IMR-90 (cell line): ENCODE results near the gene COL23A1. TPM values are rescaled to one million over a fixed set of nuclear protein-coding genes. Genes with fewer than 3 reads are reported as not detected.

ENCODE experiments used
- ATAC-seq: fragments of 200-7000 bp; cut with Tn5 transposase; 2 replicates; pipeline ENCODE4 v1.9.1; 2020; ENCODE audit warnings: low read depth, mild to moderate bottlenecking, moderate library complexity
- BruUV-seq: library from RNA; stranded (reverse); fragments of 400-500 nt; replicated peaks from 2 replicates; lab custom pipeline; 2021; lab: Mats Ljungman, UMichigan
- CTCF ChIA-PET: fragments of 300-600 bp; formaldehyde crosslinking; extraction: SDS; loops from one replicate; lab custom pipeline; 2021; ENCODE audit warnings: antibody characterized with exemption; lab: Yijun Ruan, JAX
- POLR2A ChIA-PET: fragments of 300-600 bp; sonication (Branson Sonifier 250); formaldehyde crosslinking; loops from one replicate; lab custom pipeline; 2022; ENCODE audit warnings: antibody characterized with exemption; ENCODE audit not compliant: unreplicated experiment; lab: Charles Lee
- DNase-seq: peaks from one replicate; pipeline ENCODE4 v3.0.0; 2013
- H2AFZ ChIP-seq: replicated peaks from 2 replicates; pipeline ENCODE3; 2013; ENCODE audit warnings: low read length, mild to moderate bottlenecking; ENCODE audit not compliant: poor library complexity
- H2AK5ac ChIP-seq: 2 replicates; pipeline ENCODE4 v1.6.1; 2013; ENCODE audit warnings: low read depth, low read length, inconsistent platforms
- H2AK9ac ChIP-seq: replicated peaks from 2 replicates; pipeline ENCODE3; 2013; ENCODE audit warnings: mild to moderate bottlenecking, low read depth, low read length, moderate library complexity; ENCODE audit not compliant: poor library complexity
- H2BK120ac ChIP-seq: 2 replicates; pipeline ENCODE4 v1.6.1; 2013; ENCODE audit warnings: low read depth, low read length, inconsistent platforms
- H2BK15ac ChIP-seq: 3 replicates; pipeline ENCODE4 v1.6.1; 2013; ENCODE audit warnings: low read depth, low read length, inconsistent platforms
- H2BK20ac ChIP-seq: 2 replicates; pipeline ENCODE4 v1.6.1; 2013; ENCODE audit warnings: low read depth, mild to moderate bottlenecking, inconsistent platforms, low read length, moderate library complexity
- H2BK5ac ChIP-seq: 2 replicates; pipeline ENCODE4 v1.6.1; 2013; ENCODE audit warnings: mild to moderate bottlenecking, low read depth, low read length, inconsistent platforms; ENCODE audit not compliant: poor library complexity, severe bottlenecking
- H3K14ac ChIP-seq: replicated peaks from 2 replicates; pipeline ENCODE4 v1.6.1; 2013; ENCODE audit warnings: low read depth, low read length, inconsistent platforms
- H3K18ac ChIP-seq: 2 replicates; pipeline ENCODE4 v1.6.1; 2013; ENCODE audit warnings: low read depth, low read length, control low read depth
- H3K23ac ChIP-seq: 2 replicates; pipeline ENCODE4 v1.6.1; 2013; ENCODE audit warnings: low read depth, low read length, inconsistent platforms
- H3K27ac ChIP-seq: 2 replicates; pipeline ENCODE4 v1.5.1; 2013; ENCODE audit warnings: mild to moderate bottlenecking, control low read depth, low read length; ENCODE audit not compliant: insufficient read depth
- H3K27me3 ChIP-seq: 2 replicates; pipeline ENCODE4 v1.6.1; 2013; ENCODE audit warnings: low read length; ENCODE audit not compliant: control insufficient read depth, insufficient read depth
- H3K36me3 ChIP-seq: 2 replicates; pipeline ENCODE4 v1.6.1; 2013; ENCODE audit warnings: low read length, mixed read lengths; ENCODE audit not compliant: control insufficient read depth, insufficient read depth
- H3K4ac ChIP-seq: 2 replicates; pipeline ENCODE4 v1.6.1; 2013; ENCODE audit warnings: low read depth, low read length, inconsistent platforms
- H3K4me1 ChIP-seq: 2 replicates; pipeline ENCODE4 v1.6.1; 2013; ENCODE audit warnings: low read length, mixed read lengths; ENCODE audit not compliant: control insufficient read depth, insufficient read depth
- H3K4me2 ChIP-seq: 2 replicates; pipeline ENCODE4 v1.6.1; 2013; ENCODE audit warnings: low read depth, mild to moderate bottlenecking, control low read depth, low read length, moderate library complexity
- H3K4me3 ChIP-seq: 2 replicates; pipeline ENCODE4 v1.5.1; 2013; ENCODE audit warnings: low read depth, mild to moderate bottlenecking, control low read depth, low read length, moderate library complexity; ENCODE audit not compliant: insufficient read depth
- H3K56ac ChIP-seq: 2 replicates; pipeline ENCODE4 v1.6.1; 2013; ENCODE audit warnings: low read length, inconsistent platforms; ENCODE audit not compliant: insufficient read depth; ENCODE audit errors: extremely low read depth
- H3K79me1 ChIP-seq, 2 experiments: 2 replicates each; pipeline ENCODE4 v1.6.1; 2013; ENCODE audit warnings: low read length in 2 of 2, inconsistent platforms in 1 of 2, low read depth in 1 of 2
- H3K9ac ChIP-seq: 2 replicates; pipeline ENCODE4 v1.6.1; 2013; ENCODE audit warnings: low read depth, low read length, control low read depth
- H3K9me1 ChIP-seq: 2 replicates; pipeline ENCODE4 v1.6.1; 2013; ENCODE audit warnings: low read length, inconsistent platforms; ENCODE audit not compliant: insufficient read depth
- H3K9me3 ChIP-seq: 2 replicates; pipeline ENCODE4 v1.6.1; 2013; ENCODE audit warnings: low read length; ENCODE audit not compliant: control insufficient read depth, insufficient read depth
- H4K20me1 ChIP-seq: 2 replicates; pipeline ENCODE4 v1.6.1; 2013; ENCODE audit warnings: low read length, inconsistent platforms; ENCODE audit not compliant: insufficient read depth
- H4K5ac ChIP-seq: 2 replicates; pipeline ENCODE4 v1.6.1; 2013; ENCODE audit warnings: mild to moderate bottlenecking, low read depth, low read length, control low read depth
- H4K8ac ChIP-seq, 2 experiments: 2 replicates each; pipeline ENCODE4 v1.6.1; 2013; ENCODE audit warnings: low read depth in 2 of 2, low read length in 2 of 2, control low read depth in 1 of 2, inconsistent platforms in 1 of 2
- H4K91ac ChIP-seq: 2 replicates; pipeline ENCODE4 v1.6.1; 2013; ENCODE audit warnings: low read depth, low read length, inconsistent platforms; ENCODE audit not compliant: insufficient read depth
- BHLHE40 ChIP-seq: fragments of 150-350 bp; IDR thresholded peaks from 2 replicates; pipeline ENCODE4 v1.6.1; 2016; ENCODE audit warnings: mild to moderate bottlenecking, low read depth, low read length
- CEBPB ChIP-seq: IDR thresholded peaks from 2 replicates; pipeline ENCODE4 v1.6.1; 2012; ENCODE audit warnings: low read depth, low read length, improper control_type of control experiment
- CTCF ChIP-seq: conservative IDR thresholded peaks from 2 replicates; pipeline ENCODE4 v1.5.1; 2012; ENCODE audit warnings: mild to moderate bottlenecking, low read depth, low read length, improper control_type of control experiment
- ELK1 ChIP-seq: fragments of 150-350 bp; IDR thresholded peaks from 2 replicates; pipeline ENCODE4 v1.6.1; 2016; ENCODE audit warnings: low read depth, mild to moderate bottlenecking, low read length, moderate library complexity, borderline replicate concordance
- FOS ChIP-seq: fragments of 150-350 bp; IDR thresholded peaks from 2 replicates; pipeline ENCODE4 v1.6.1; 2016; ENCODE audit warnings: low read depth, low read length
- MAFK ChIP-seq: IDR thresholded peaks from 2 replicates; pipeline ENCODE4 v1.6.1; 2012; ENCODE audit warnings: low read depth, low read length, improper control_type of control experiment
- NFE2L2 ChIP-seq: fragments of 150-350 bp; IDR thresholded peaks from 2 replicates; pipeline ENCODE4 v1.6.1; 2016; ENCODE audit warnings: low read depth, mild to moderate bottlenecking, low read length
- POLR2A ChIP-seq: IDR thresholded peaks from 2 replicates; pipeline ENCODE4 v1.6.1; 2012; ENCODE audit warnings: mild to moderate bottlenecking, low read depth, low read length
- RAD21 ChIP-seq: IDR thresholded peaks from 2 replicates; pipeline ENCODE4 v1.6.1; 2012; ENCODE audit warnings: low read length, improper control_type of control experiment
- RFX5 ChIP-seq: IDR thresholded peaks from 2 replicates; pipeline ENCODE4 v1.8.0; 2012; ENCODE audit warnings: low read depth, mild to moderate bottlenecking, low read length, moderate library complexity
- SMC3 ChIP-seq: fragments of 150-350 bp; IDR thresholded peaks from 2 replicates; pipeline ENCODE4 v1.6.1; 2016; ENCODE audit warnings: low read depth, mild to moderate bottlenecking, antibody characterized with exemption, low read length, moderate library complexity
- USF2 ChIP-seq: fragments of 150-350 bp; IDR thresholded peaks from 2 replicates; pipeline ENCODE4 v1.6.1; 2017; ENCODE audit warnings: mild to moderate bottlenecking, antibody characterized with exemption, low read length, low read depth
- WGBS, 2 experiments: methylation state at CpG; one replicate each; pipeline versions ENCODE4 v1.1.5 to v1.1.7; 2013; ENCODE audit warnings: missing lambda C conversion rate in 2 of 2; ENCODE audit not compliant: insufficient read length in 1 of 2; ENCODE audit errors: extremely low coverage in 2 of 2; 5-methylcytosine and 5-hydroxymethylcytosine counted together
- dilution Hi-C: fragments of 300-500 bp; cut with HindIII; formaldehyde crosslinking; loops from one replicate; pipeline ENCODE4 v1.14.3; 2018; ENCODE audit warnings: low sequenced_read_pairs; ENCODE audit not compliant: unreplicated experiment
- in situ Hi-C: fragments of 300-500 bp; cut with MboI; formaldehyde crosslinking; loops from 3 replicates; pipeline ENCODE4 v1.14.3; 2019; ENCODE audit warnings: low sequenced_read_pairs, inconsistent platforms, mixed read lengths
- intact Hi-C: fragments of 100-400 bp; cut with micrococcal nuclease; formaldehyde crosslinking; loops from 2 replicates; pipeline ENCODE4 v1.10.0; 2022
- polyA plus RNA-seq, 3 experiments: library from polyadenylated mRNA; depleted of rRNA; stranded (reverse); fragments of >200 nt; gene quantifications; 2 replicates each; pipeline ENCODE4 v1.2.3, GENCODE V29; 2012; ENCODE audit warnings: low replicate concordance in 1 of 3
- total RNA-seq: library from RNA; depleted of rRNA; stranded (reverse); fragments of >200 nt; gene quantifications from 2 replicates; pipeline ENCODE4 v1.2.3, GENCODE V29; 2012

COL23A1 gene
- total and polyA plus RNA-seq, 2 of the 4 experiments (the other 2 are of a cell fraction): not detected

GRCh38 chr5:178460174-178460573 lies 130.0 kb downstream of the COL23A1 start:
- Histone ChIP-seq H3K4ac (no peak overlapping the region), H2AK9ac (no peak overlapping the region), H4K5ac (no peak overlapping the region), H2BK20ac (no peak overlapping the region), H4K20me1 (no peaks in the 10 kb centered on the region), H2BK120ac (no peak overlapping the region), H3K56ac (no peak overlapping the region), H3K23ac (no peak overlapping the region), H3K27me3 (no peaks in the 10 kb centered on the region), H2AK5ac (no peak overlapping the region), H2BK15ac (no peak overlapping the region), H3K36me3 (no peaks in the 10 kb centered on the region), H3K14ac (no peak overlapping the region), H2BK5ac (no peak overlapping the region), H3K4me2 (no peak overlapping the region), H3K4me1 (no peaks in the 10 kb centered on the region), H3K9me3 (0 out of 2 replicates have a peak, but pooled peaks cover 2% of the 10 kb centered on the region), H3K4me3 (no peak overlapping the region), H4K8ac (no peak overlapping the region), H2AFZ (no peak overlapping the region), H3K79me1 (no peaks in the 10 kb centered on the region), H3K27ac (no peak overlapping the region), H3K18ac (no peak overlapping the region), H3K9ac (no peak overlapping the region), H3K9me1 (no peaks in the 10 kb centered on the region), H4K91ac (no peak overlapping the region)
- dilution Hi-C loops (no loop called here), intact Hi-C loops (no loop called here), in situ Hi-C loops (no loop called here)
- DNase-seq (no peak), ATAC-seq (no peak)
- BruUV-seq: no TSS peak
- WGBS, 2 experiments: no CpG with 5 or more reads among the region's 3 CpGs
- POLR2A ChIA-PET: no interaction called here
- CTCF ChIA-PET: interaction anchor here (0.6 to 0.9 kb wide), 2 partner anchors 11 to 22 kb away, joined by 3 to 4 read pairs; no protein-coding TSS in a partner anchor
- TF ChIP-seq NFE2L2 (no peak), MAFK (no peak), ELK1 (no peak), POLR2A (no peak), CEBPB (no peak), RAD21 (no peak), USF2 (no peak), SMC3 (no peak), BHLHE40 (no peak), RFX5 (no peak), FOS (no peak), CTCF (no peak)
